ACC112 (cell line): ENCODE data around the gene CRADD.
"Not testable (repeated sequence)": the region's sequence is repeated elsewhere in the genome, so short reads cannot be mapped to it uniquely, and the experiment has no call there.

Experiments used
- H2AFZ ChIP-seq: fragments of 200-600 bp; sonication (generic); one replicate; pipeline ENCODE4 v1.6.0; 2017; ENCODE audit warnings: antibody characterized with exemption, low read length; ENCODE audit not compliant: unreplicated experiment
- H3K27ac ChIP-seq: fragments of 200-600 bp; sonication (generic); 2 replicates; pipeline ENCODE4 v1.5.1; 2014; ENCODE audit warnings: low read depth, mild to moderate bottlenecking, antibody characterized with exemption, low read length, moderate library complexity
- H3K27me3 ChIP-seq: fragments of 200-600 bp; sonication (generic); 2 replicates; pipeline ENCODE4 v1.6.1; 2014; ENCODE audit warnings: mild to moderate bottlenecking, antibody characterized with exemption, low read length, moderate library complexity, mixed read lengths; ENCODE audit not compliant: insufficient read depth
- H3K36me3 ChIP-seq: fragments of 200-600 bp; sonication (generic); 2 replicates; pipeline ENCODE4 v1.6.1; 2016; ENCODE audit warnings: mild to moderate bottlenecking, antibody characterized with exemption, low read length, moderate library complexity, mixed read lengths; ENCODE audit not compliant: insufficient read depth
- H3K4me1 ChIP-seq: fragments of 200-600 bp; sonication (generic); one replicate; pipeline ENCODE4 v1.6.1; 2016; ENCODE audit warnings: low read length, mixed read lengths; ENCODE audit not compliant: insufficient read depth, unreplicated experiment, control insufficient read depth
- H3K4me3 ChIP-seq: fragments of 200-600 bp; sonication (generic); 2 replicates; pipeline ENCODE4 v1.5.1; 2014; ENCODE audit warnings: mild to moderate bottlenecking, low read depth, low read length
- H3K79me2 ChIP-seq: fragments of 200-600 bp; sonication (generic); one replicate; pipeline ENCODE4 v1.6.0; 2016; ENCODE audit warnings: low read length; ENCODE audit not compliant: control insufficient read depth, unreplicated experiment, insufficient read depth

The CRADD gene

GRCh38 chr12:93916402-93916801, 239.2 kb downstream of the CRADD start:
- no peak overlapping the region for H2AFZ ChIP-seq

GRCh38 chr12:93918262-93918661, 241.1 kb downstream of the CRADD start:
- peak overlapping the region; percentile 55 for H3K27ac ChIP-seq
- no peaks in the 10 kb centered on the region for H3K36me3 ChIP-seq
- peaks cover 26% of the 10 kb centered on the region for H3K4me1 ChIP-seq
- H3K79me2 ChIP-seq: no peaks in the 10 kb centered on the region
- no peak overlapping the region for H3K4me3 ChIP-seq
- no peaks in the 10 kb centered on the region for H3K27me3 ChIP-seq
- no peak overlapping the region for H2AFZ ChIP-seq

More at GRCh38 chr12:93916402-93916801, 239.2 kb downstream of the CRADD start:
- Histone ChIP-seq H3K27me3 (no peaks in the 10 kb centered on the region), H3K36me3 (no peaks in the 10 kb centered on the region), H3K4me3 (no peak overlapping the region), H3K4me1 (peaks cover 23% of the 10 kb centered on the region), H3K79me2 (no peaks in the 10 kb centered on the region), H3K27ac (no peak overlapping the region)

GRCh38 chr12:93918900-93919299, 241.7 kb downstream of the CRADD start:
- H3K27ac ChIP-seq: peak overlapping the region; percentile 55; the same call in 1 of the 2 replicates
- H3K79me2 ChIP-seq: no peaks in the 10 kb centered on the region
- H3K4me1 ChIP-seq: peaks cover 19% of the 10 kb centered on the region
- no peak overlapping the region for H3K4me3 ChIP-seq
- no peaks in the 10 kb centered on the region for H3K36me3 ChIP-seq
- H2AFZ ChIP-seq: no peak overlapping the region
- no peaks in the 10 kb centered on the region for H3K27me3 ChIP-seq

GRCh38 chr12:93921521-93921920, 244.3 kb downstream of the CRADD start:
- no peak overlapping the region for H3K27ac ChIP-seq
- H3K4me1 ChIP-seq: peaks cover 13% of the 10 kb centered on the region
- no peak overlapping the region for H2AFZ ChIP-seq
- no peaks in the 10 kb centered on the region for H3K79me2 ChIP-seq
- no peaks in the 10 kb centered on the region for H3K27me3 ChIP-seq
- no peak overlapping the region for H3K4me3 ChIP-seq
- no peaks in the 10 kb centered on the region for H3K36me3 ChIP-seq

GRCh38 chr12:93922583-93923006, 245.4 kb downstream of the CRADD start:
- H3K4me3 ChIP-seq: no peak overlapping the region
- no peaks in the 10 kb centered on the region for H3K36me3 ChIP-seq
- H3K4me1 ChIP-seq: peaks cover 10% of the 10 kb centered on the region
- H2AFZ ChIP-seq: no peak overlapping the region
- no peaks in the 10 kb centered on the region for H3K27me3 ChIP-seq
- H3K27ac ChIP-seq: no peak overlapping the region
- no peaks in the 10 kb centered on the region for H3K79me2 ChIP-seq

GRCh38 chr12:93924367-93924766, 247.2 kb downstream of the CRADD start:
- H3K27me3 ChIP-seq: no peaks in the 10 kb centered on the region
- H3K4me3 ChIP-seq: no peak overlapping the region
- H3K27ac ChIP-seq: no peak overlapping the region
- peaks cover 5% of the 10 kb centered on the region for H3K4me1 ChIP-seq
- no peaks in the 10 kb centered on the region for H3K36me3 ChIP-seq
- H3K79me2 ChIP-seq: no peaks in the 10 kb centered on the region
- H2AFZ ChIP-seq: no peak overlapping the region

- Histone ChIP-seq H3K4me1 (peaks cover 5% of the 10 kb centered on the region), H3K27me3 (no peaks in the 10 kb centered on the region), H3K4me3 (no peak overlapping the region), H3K27ac (no peak overlapping the region), H3K36me3 (no peaks in the 10 kb centered on the region), H3K79me2 (no peaks in the 10 kb centered on the region), H2AFZ (no peak overlapping the region)
These were observed 248.5 kb downstream of the CRADD start for GRCh38 chr12:93925585-93926205.

- Histone ChIP-seq H3K27ac (no peak overlapping the region), H3K4me3 (no peak overlapping the region), H3K4me1 (peaks cover 5% of the 10 kb centered on the region), H2AFZ (no peak overlapping the region), H3K36me3 (no peaks in the 10 kb centered on the region), H3K27me3 (no peaks in the 10 kb centered on the region), H3K79me2 (no peaks in the 10 kb centered on the region)
These were observed 249.1 kb downstream of the CRADD start for GRCh38 chr12:93926237-93926636.

- not testable (repeated sequence) for H2AFZ ChIP-seq, H3K79me2 ChIP-seq, H3K36me3 ChIP-seq, H3K4me3 ChIP-seq, H3K4me1 ChIP-seq, H3K27ac ChIP-seq, H3K27me3 ChIP-seq
These were observed 251.9 kb downstream of the CRADD start for GRCh38 chr12:93929081-93929480.

GRCh38 chr12:93937812-93938211, 260.6 kb downstream of the CRADD start:
- no peak overlapping the region for H3K27ac ChIP-seq
- H3K4me3 ChIP-seq: no peak overlapping the region
- no peaks in the 10 kb centered on the region for H3K27me3 ChIP-seq
- no peak overlapping the region for H2AFZ ChIP-seq
- H3K79me2 ChIP-seq: no peaks in the 10 kb centered on the region
- H3K4me1 ChIP-seq: no peaks in the 10 kb centered on the region
- no peaks in the 10 kb centered on the region for H3K36me3 ChIP-seq

- Histone ChIP-seq H3K4me1 (no peaks in the 10 kb centered on the region), H3K79me2 (no peaks in the 10 kb centered on the region), H3K4me3 (no peak overlapping the region), H3K36me3 (no peaks in the 10 kb centered on the region), H3K27ac (no peak overlapping the region), H2AFZ (no peak overlapping the region), H3K27me3 (no peaks in the 10 kb centered on the region)
These were observed 261.1 kb downstream of the CRADD start for GRCh38 chr12:93938317-93938716.
